Non-pigmented ciliary epithelial cell (primary cell): Measurements from ENCODE around the gene CMTM4.

ENCODE experiments used
- DNase-seq: peaks from one replicate; pipeline ENCODE4 v3.0.0-alpha.2; 2010; ENCODE audit warnings: low read depth

CMTM4 gene

GRCh38 chr16:66696669-66697630 lies at the start of gene CMTM4:
CMTM4 (minus strand) TSS chr16:66696743; CDS start chr16:66696525, 218 bp downstream.
- no peak for DNase-seq

- DNase-seq: no peak
Measured at GRCh38 chr16:66746048-66746447, 49.5 kb upstream of the CMTM4 start.

DNA sequence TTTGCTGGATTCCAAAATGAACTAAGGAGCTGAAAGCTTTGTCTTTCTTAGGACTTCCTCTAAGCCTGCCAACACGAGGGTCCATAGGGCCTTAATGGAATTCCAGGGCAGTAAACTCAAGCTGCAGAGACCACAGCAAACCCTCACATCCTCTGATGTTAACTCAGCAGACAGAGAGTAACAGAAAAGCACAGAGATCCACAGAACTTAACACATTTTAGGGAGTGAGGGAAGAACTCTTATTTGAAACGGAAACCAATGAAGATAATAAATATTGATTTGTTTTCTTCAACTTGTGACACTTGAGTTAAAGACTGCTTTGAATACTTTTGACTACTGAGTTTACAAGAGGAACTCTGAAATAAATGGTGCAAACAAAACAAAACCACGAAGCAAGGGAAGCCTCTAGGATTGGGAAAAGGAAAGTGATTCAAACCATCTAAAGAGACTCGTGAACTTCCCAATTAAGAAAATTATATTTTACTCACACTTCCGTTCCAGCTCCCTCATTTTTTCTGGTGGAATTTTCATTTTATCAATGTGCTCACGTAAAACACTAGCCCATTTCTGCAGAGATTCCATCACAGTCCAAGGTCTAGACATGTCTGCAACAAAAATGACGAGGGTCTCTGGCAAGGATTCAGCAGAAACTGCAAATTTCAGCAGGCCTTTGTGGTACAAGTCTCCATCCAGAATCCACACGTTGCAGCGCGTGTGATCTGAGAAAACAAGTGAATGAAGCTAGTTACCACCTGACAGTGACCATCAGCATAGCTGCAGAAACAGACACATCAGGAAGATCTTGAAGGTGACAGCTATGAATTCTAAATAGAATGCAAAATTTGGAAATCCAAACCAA lies 45.6 kb upstream of the CMTM4 start:
- DNase-seq: no peak

- peak; percentile 59 for DNase-seq
Measured at GRCh38 chr16:66741169-66741900, 44.8 kb upstream of the CMTM4 start.

DNA sequence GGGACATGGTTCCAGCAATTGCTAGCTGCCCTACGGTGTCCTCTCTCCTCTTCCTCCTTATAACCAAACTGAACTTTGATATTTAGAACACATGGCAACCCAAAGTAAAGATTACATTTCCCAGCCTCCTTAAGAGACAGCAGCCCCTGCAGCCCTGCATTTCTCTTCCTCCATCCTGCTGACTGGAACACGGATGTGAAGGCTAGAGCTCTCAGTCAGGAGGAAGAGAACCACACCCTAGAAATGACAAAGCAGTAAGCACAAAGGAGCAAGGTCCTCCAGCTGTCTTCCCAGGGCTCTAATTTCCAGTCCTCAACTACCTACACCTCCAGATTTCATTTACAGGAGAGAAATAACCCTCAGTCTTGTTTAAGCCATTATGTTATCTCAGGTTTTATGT lies 44.0 kb upstream of the CMTM4 start:
- no peak for DNase-seq

GRCh38 chr16:66740010-66740409 lies 43.5 kb upstream of the CMTM4 start:
- DNase-seq: no peak

- no peak for DNase-seq
Measured at GRCh38 chr16:66735891-66736290, 39.3 kb upstream of the CMTM4 start.

GRCh38 chr16:66731101-66731500 lies 34.6 kb upstream of the CMTM4 start:
- no peak for DNase-seq

- DNase-seq: no peak
Measured at GRCh38 chr16:66728804-66729203, 32.3 kb upstream of the CMTM4 start.

DNA sequence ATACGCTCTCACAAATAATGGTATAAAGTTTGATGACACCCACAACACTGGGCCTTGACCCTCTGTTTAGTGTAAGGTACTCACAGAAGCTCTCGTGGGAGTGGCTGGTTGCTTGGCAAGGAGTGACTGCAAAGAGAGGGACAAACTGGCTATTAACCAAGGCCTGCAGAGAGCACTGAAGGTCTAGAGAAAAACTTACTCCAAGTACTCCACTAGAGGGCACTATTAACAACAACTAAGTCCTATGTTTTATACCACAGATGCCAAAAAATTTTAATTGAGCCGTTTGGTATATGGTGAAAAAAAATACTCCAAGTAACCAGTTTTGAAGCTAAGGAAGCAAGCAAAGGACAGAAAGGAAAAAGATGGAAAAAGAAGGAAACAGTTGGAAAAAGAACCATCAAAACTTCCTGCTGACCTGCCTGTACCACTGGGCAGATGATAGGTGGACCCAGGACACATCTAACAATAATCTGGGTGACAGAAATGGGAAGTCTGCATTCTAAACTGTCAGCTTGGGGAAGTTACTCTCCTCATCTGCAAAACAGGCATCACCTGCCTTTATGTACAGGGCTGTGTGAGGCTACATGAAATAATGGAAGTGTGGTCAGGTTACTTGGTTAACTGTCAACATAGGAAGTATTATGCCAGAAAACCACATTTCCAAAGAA lies 31.7 kb upstream of the CMTM4 start:
- no peak for DNase-seq

- no peak for DNase-seq
Measured at GRCh38 chr16:66720766-66721165, 24.2 kb upstream of the CMTM4 start.

- no peak for DNase-seq
Measured at GRCh38 chr16:66719246-66719645, 22.7 kb upstream of the CMTM4 start.

GRCh38 chr16:66717776-66718175 lies 21.2 kb upstream of the CMTM4 start:
- no peak for DNase-seq

DNA sequence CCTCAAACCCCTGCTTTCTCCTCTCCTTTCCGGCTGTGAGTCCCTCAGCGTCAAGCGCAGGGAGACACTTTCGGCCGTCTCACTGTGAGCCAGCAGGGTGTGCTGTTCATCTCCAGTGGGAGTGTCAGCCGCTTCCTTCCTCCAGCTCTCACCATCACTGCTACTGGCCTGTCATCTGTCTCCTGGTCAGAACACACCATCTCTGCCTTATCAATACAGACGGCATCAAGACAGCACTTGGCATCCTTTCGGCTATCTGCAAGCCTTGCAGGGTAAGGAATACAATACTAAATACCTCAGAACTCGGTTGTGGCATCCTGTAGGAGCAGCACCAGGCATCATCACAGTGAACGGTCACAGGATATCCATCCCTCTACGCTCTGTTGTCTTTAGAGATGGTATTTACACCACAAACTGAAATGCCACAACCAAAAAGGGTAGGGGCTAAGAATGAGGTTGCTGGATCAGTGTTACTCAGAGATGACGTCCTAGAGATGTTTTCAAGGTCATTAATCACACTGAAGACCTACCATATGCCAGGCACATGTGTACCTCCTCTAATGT lies 20.7 kb upstream of the CMTM4 start:
- DNase-seq: no peak

- no peak for DNase-seq
Measured at GRCh38 chr16:66714654-66715307, 18.2 kb upstream of the CMTM4 start.

GRCh38 chr16:66714062-66714461 lies 17.5 kb upstream of the CMTM4 start:
- DNase-seq: no peak

DNA sequence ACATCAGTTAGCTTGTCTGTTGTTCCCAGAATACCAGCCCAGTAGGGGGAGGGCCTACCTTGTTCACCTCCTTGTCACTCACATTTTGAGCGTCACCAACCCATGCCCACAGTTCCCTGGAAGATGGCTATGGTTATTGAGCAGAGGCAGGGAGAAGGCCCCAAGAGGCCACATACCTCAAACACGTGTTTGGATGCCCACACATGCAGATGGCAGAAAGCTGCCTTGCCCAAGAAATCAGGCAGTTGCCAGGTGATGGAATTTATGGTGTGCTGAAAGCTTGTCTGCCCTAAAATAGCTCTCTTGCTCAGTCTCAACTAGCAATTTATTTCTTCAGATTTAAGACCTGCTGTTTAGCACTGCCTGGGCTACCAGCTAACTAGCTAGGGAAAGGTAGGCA lies 16.5 kb upstream of the CMTM4 start:
- DNase-seq: no peak

GRCh38 chr16:66712512-66712911 lies 16.0 kb upstream of the CMTM4 start:
- no peak for DNase-seq

GRCh38 chr16:66711581-66711980 lies 15.0 kb upstream of the CMTM4 start:
- DNase-seq: no peak

DNA sequence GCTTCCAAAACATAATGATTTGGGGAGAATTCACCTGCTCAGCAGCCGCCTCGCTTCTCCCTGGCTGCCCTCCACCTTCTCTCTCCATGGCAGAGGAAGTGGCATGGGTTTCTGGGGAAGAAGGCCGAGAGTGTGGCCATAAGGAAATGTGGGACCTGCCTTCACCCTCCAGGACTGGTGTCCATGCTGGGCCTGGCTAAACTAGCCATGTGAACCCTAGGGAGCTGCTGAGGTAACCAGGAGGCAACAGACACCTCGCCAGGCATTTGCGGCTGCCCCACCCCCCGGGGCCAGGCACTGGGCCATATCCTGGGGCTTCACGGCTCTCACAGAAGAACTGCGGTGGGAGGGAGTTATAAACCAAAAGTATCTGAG lies 9.9 kb upstream of the CMTM4 start:
- no peak for DNase-seq
